GM23338 (cell line): Measurements from ENCODE around the gene RLF. TPM values are rescaled to one million over a fixed set of nuclear protein-coding genes. Genes with fewer than 3 reads are reported as not detected.
"Not testable (repeated sequence)": the region's sequence is repeated elsewhere in the genome, so short reads cannot be mapped to it uniquely, and the experiment has no call there.

ENCODE experiments used
- ATAC-seq: fragments of 200-7000 bp; cut with Tn5 transposase; 3 replicates; pipeline ENCODE4 v1.9.1; 2020
- DNase-seq: peaks from one replicate; pipeline ENCODE4 v3.0.0-alpha.2; 2015; ENCODE audit warnings: low spot score
- H2AFZ ChIP-seq: fragments of 200-600 bp; sonication (generic); 2 replicates; pipeline ENCODE4 v1.8.0; 2016; ENCODE audit warnings: antibody characterized with exemption, mild to moderate bottlenecking, moderate library complexity
- H3F3A ChIP-seq: fragments of 200-600 bp; sonication (generic); replicated peaks from 2 replicates; pipeline ENCODE4 v1.8.0; 2017; ENCODE audit warnings: antibody characterized with exemption, mixed run types, low read depth
- H3K27ac ChIP-seq: fragments of 200-600 bp; sonication (generic); 2 replicates; pipeline ENCODE4 v1.6.1; 2016; ENCODE audit warnings: low read depth
- H3K27me3 ChIP-seq: fragments of 200-600 bp; sonication (generic); 2 replicates; pipeline ENCODE4 v1.8.0; 2016; ENCODE audit warnings: mild to moderate bottlenecking, mixed run types, moderate library complexity; ENCODE audit not compliant: insufficient read depth
- H3K36me3 ChIP-seq: fragments of 200-600 bp; sonication (generic); 2 replicates; pipeline ENCODE4 v1.8.0; 2016; ENCODE audit warnings: mild to moderate bottlenecking; ENCODE audit not compliant: insufficient read depth
- H3K4me1 ChIP-seq: fragments of 200-600 bp; sonication (generic); 2 replicates; pipeline ENCODE4 v1.8.0; 2016; ENCODE audit warnings: mild to moderate bottlenecking, moderate library complexity; ENCODE audit not compliant: insufficient read depth
- H3K4me2 ChIP-seq: fragments of 200-600 bp; sonication (generic); 2 replicates; pipeline ENCODE4 v1.7.1; 2017; ENCODE audit warnings: mixed run types
- H3K4me3 ChIP-seq: fragments of 200-600 bp; sonication (generic); 2 replicates; pipeline ENCODE4 v1.6.1; 2016; ENCODE audit warnings: mixed run types
- H3K79me2 ChIP-seq: fragments of 200-600 bp; sonication (generic); replicated peaks from 2 replicates; pipeline ENCODE4 v1.8.0; 2017; ENCODE audit warnings: mild to moderate bottlenecking; ENCODE audit not compliant: insufficient read depth
- H3K9me2 ChIP-seq: fragments of 200-600 bp; sonication (generic); 2 replicates; pipeline ENCODE4 v1.8.0; 2017; ENCODE audit not compliant: insufficient read depth
- H4K20me1 ChIP-seq: fragments of 200-600 bp; sonication (generic); replicated peaks from 2 replicates; pipeline ENCODE4 v1.8.0; 2017; ENCODE audit warnings: mild to moderate bottlenecking; ENCODE audit not compliant: insufficient read depth
- H3K27ac Mint-ChIP-seq: 2 replicates; pipeline ENCODE4 v1.8.0; 2020; ENCODE audit warnings: inconsistent platforms, mild to moderate bottlenecking, moderate library complexity, mixed read lengths
- H3K27me3 Mint-ChIP-seq: 3 replicates; pipeline ENCODE4 v1.8.0; 2022; ENCODE audit warnings: low read depth, mild to moderate bottlenecking, moderate library complexity, mixed read lengths, inconsistent platforms; ENCODE audit not compliant: insufficient read depth, poor library complexity
- H3K36me3 Mint-ChIP-seq: 3 replicates; pipeline ENCODE4 v1.8.0; 2021; ENCODE audit warnings: low read depth, mild to moderate bottlenecking, inconsistent platforms, moderate library complexity, mixed read lengths
- H3K4me1 Mint-ChIP-seq: 3 replicates; pipeline ENCODE4 v1.8.0; 2020; ENCODE audit warnings: mild to moderate bottlenecking, inconsistent platforms, mixed read lengths
- H3K4me3 Mint-ChIP-seq: 3 replicates; pipeline ENCODE4 v1.8.0; 2021; ENCODE audit warnings: moderate library complexity, mild to moderate bottlenecking, inconsistent platforms, mixed read lengths
- H3K9me3 Mint-ChIP-seq: 3 replicates; pipeline ENCODE4 v1.8.0; 2020; ENCODE audit warnings: moderate library complexity, mild to moderate bottlenecking, inconsistent platforms, mixed read lengths
- CREB1 ChIP-seq: fragments of 250-450 bp; sonication (Bioruptor Pico); IDR thresholded peaks from 2 replicates; pipeline ENCODE4 v1.5.0; 2020; ENCODE audit warnings: low read depth, mild to moderate bottlenecking, moderate library complexity
- EZH2 ChIP-seq: fragments of 200-600 bp; sonication (generic); IDR thresholded peaks from one replicate; pipeline ENCODE4 v1.8.0; 2017; ENCODE audit warnings: antibody characterized with exemption, mild to moderate bottlenecking, low read depth; ENCODE audit not compliant: unreplicated experiment
- EZH2phosphoT487 ChIP-seq: fragments of 200-600 bp; sonication (generic); IDR thresholded peaks from one replicate; pipeline ENCODE4 v1.8.1; 2018; ENCODE audit warnings: antibody characterized with exemption; ENCODE audit not compliant: unreplicated experiment
- NANOG ChIP-seq: IDR thresholded peaks from 2 replicates; pipeline ENCODE4 v1.6.1; 2016; ENCODE audit warnings: antibody characterized with exemption, borderline replicate concordance
- ZNF114 ChIP-seq: fragments of 250-450 bp; sonication (Bioruptor Pico); IDR thresholded peaks from 2 replicates; pipeline ENCODE4 v1.5.0; 2020; ENCODE audit warnings: mild to moderate bottlenecking, moderate library complexity
- polyA plus RNA-seq: library from polyadenylated mRNA; unstranded; fragments of >200 nt; fragmentation: Nextera tagmentation; extraction: Ambion mirVana; gene quantifications from 2 replicates; pipeline ENCODE4 v1.2.1, GENCODE V29; 2016
- total RNA-seq: library from RNA; depleted of rRNA; stranded (reverse); fragments of >200 nt; shearing (Covaris generic); gene quantifications from 2 replicates; pipeline ENCODE4 v1.2.3, GENCODE V29; 2014
- TF ChIP-seq, protein P1 (sequence below): IDR thresholded peaks from 2 replicates; pipeline ENCODE4 v1.6.1; 2016; ENCODE audit warnings: antibody characterized with exemption
- TF ChIP-seq, protein P2 (sequence below), 2 experiments: fragments of 200-600 bp in 1 of 2; sonication (generic) in 1 of 2; conservative IDR thresholded peaks; 2 replicates each; pipeline versions ENCODE4 v1.5.1 to v1.6.1; 2016 to 2017; ENCODE audit warnings: antibody characterized with exemption in 2 of 2, low read depth in 2 of 2, mild to moderate bottlenecking in 2 of 2, moderate library complexity in 1 of 2

RLF gene
- total and polyA plus RNA-seq, 2 experiments from 2014 or later, result 6.6 to 21.1 TPM

DNA sequence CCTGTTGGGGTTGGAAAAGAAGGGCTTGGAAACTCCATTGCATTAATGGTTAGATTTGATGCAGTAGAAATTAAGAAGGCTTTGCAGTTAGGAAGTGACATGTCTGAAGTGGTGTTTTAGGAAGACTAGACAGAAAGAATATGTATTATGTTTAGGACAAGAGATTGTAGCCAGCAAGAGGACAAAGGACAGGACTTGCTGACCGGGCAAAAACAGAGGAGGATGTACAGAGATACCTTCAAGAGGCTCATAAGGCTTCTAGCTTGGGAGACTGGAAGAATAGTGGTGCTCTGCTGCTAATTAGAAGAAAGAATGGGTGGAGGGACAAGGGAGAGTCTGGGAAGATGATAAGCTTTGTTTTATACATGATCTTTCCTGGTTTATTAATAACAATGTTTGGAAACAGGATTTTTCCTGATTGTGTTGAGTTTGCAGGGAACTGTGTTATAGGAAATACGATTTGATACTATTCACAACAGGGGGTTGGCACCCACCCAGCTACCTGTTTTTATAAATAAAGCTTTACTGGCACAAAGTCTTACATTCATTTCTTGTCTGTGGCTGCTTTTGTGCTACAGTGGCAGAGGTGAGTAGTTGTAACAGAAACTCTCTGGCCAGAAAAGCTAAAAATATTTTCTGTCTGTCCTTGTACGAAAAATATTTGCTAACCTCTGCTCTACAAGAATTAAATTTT lies 49.5 kb downstream of the RLF start (continued):
- TF ChIP-seq EZH2 (no peak), CREB1 (CRISPR knock-in tag) (no peak), EZH2phosphoT487 (no peak)
- TF ChIP-seq, protein P1, sequence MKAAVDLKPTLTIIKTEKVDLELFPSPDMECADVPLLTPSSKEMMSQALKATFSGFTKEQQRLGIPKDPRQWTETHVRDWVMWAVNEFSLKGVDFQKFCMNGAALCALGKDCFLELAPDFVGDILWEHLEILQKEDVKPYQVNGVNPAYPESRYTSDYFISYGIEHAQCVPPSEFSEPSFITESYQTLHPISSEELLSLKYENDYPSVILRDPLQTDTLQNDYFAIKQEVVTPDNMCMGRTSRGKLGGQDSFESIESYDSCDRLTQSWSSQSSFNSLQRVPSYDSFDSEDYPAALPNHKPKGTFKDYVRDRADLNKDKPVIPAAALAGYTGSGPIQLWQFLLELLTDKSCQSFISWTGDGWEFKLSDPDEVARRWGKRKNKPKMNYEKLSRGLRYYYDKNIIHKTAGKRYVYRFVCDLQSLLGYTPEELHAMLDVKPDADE, result no peak

DNA sequence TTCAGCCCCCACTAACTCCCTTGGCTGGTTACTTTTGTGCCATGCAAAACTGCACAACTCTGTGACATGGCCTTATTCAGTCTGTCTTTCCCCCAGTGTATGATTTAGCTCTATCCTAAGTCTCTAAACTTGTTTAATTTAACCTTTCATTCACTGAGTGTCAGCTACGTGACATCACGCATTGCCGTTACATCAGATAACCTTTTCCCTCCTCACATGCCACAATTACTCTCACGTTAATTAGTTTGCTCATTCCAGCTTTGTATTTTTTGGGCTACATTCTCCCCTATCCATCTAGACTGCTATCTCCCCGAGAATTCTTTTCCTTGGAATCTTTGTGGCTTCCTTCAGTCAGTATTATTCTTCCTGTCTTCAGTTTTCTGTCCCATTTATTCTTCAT lies 57.1 kb downstream of the RLF start:
- DNase-seq (no peak), ATAC-seq (no peak)
- Histone ChIP-seq H3K36me3 (no peaks in the 10 kb centered on the region), H3K27me3 (no peaks in the 10 kb centered on the region), H2AFZ (no peak overlapping the region), H3K79me2 (no peaks in the 10 kb centered on the region), H3K4me2 (no peak overlapping the region), H3K9me2 (no peaks in the 10 kb centered on the region), H3K4me3 (no peak overlapping the region), H3K27ac (no peak overlapping the region), H3F3A (no peaks in the 10 kb centered on the region), H4K20me1 (no peaks in the 10 kb centered on the region), H3K4me1 (no peaks in the 10 kb centered on the region)
- no peak for TF ChIP-seq EZH2
- peaks cover 6% of the 10 kb centered on the region; the same call in 1 of the 3 replicates for H3K36me3 Mint-ChIP-seq
- H3K4me3 Mint-ChIP-seq, result no peak overlapping the region
- H3K9me3 Mint-ChIP-seq, result no peaks in the 10 kb centered on the region
- H3K27ac Mint-ChIP-seq, result peak overlapping the region; percentile 39
- peaks cover 4% of the 10 kb centered on the region; the same call in 2 of the 3 replicates for H3K4me1 Mint-ChIP-seq
- no peaks in the 10 kb centered on the region for H3K27me3 Mint-ChIP-seq

DNA sequence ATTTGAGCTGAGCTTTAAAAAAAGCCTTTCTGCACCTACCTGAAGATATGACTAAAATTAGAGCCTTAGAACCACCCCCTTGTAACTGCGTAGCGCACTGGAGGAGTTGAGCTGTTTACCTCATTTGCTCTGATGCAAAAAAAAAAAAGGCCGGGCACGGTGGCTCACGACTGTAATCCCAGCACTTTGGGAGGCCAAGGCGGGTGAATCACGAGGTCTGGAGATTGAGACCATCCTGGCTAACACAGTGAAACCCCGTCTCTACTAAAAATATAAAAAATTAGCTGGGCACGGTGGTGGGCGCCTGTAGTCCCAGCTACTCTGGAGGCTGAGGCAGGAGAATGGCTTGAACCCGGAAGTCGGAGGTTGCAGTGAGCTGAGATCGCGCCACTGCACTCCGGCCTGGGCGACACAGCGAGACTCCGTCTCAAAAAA lies 60.3 kb downstream of the RLF start:
- H3K4me3 ChIP-seq, H3K9me3 Mint-ChIP-seq, H3K4me2 ChIP-seq, H3K27me3 ChIP-seq, H4K20me1 ChIP-seq, H3K27ac Mint-ChIP-seq, H3F3A ChIP-seq, DNase-seq, H3K4me1 Mint-ChIP-seq, H3K36me3 Mint-ChIP-seq, H3K27ac ChIP-seq, H3K79me2 ChIP-seq, H3K36me3 ChIP-seq, H3K27me3 Mint-ChIP-seq, H3K4me3 Mint-ChIP-seq, H3K4me1 ChIP-seq, H2AFZ ChIP-seq, ATAC-seq, H3K9me2 ChIP-seq: not testable (repeated sequence)

DNA sequence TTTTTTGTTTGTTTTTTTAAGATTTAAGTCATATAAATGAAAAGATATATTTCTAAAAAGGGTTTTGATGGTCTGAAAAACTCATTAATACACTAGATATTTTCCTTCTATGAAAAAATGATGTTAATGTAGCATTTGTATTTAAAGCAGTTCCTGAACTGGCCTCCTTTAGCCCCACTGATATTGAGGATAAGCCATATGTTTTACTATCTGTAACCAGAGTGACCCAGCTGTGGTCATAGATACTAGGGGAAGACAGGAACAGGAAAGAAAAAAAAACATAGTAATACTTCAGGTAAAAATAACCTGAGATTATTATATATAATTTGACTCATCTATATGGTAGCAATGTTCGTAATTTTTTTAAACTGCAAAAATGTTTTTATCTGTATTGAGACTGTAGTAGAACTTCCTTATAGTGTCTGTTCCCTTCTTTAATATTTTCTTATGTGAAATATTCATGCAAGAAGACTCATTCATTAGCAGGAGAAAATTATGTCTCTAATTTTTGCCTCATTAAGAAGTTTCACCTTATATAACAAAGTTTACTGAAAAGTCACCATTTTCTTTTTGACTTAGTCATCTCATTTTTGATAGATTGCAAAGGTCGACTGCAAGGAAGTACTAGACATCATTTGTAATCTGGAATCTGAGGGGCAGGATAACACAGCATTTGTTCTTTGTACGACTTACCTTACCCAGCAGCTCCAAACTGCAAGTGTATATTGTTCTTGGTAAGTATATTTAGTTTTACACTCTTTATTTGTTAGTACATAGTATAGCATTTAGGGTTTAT lies 61.0 kb downstream of the RLF start:
- no peak overlapping the region for H2AFZ ChIP-seq
- no peak overlapping the region for H3K4me2 ChIP-seq
- Mint-ChIP-seq H3K4me3 (no peak overlapping the region), H3K27ac (no peak overlapping the region), H3K27me3 (no peaks in the 10 kb centered on the region), H3K4me1 (peaks cover 4% of the 10 kb centered on the region; the same call in 2 of the 3 replicates), H3K36me3 (no peaks in the 10 kb centered on the region; the same call in 2 of the 3 replicates), H3K9me3 (no peaks in the 10 kb centered on the region)
- no peak overlapping the region for H3K4me3 ChIP-seq
- H3K4me1 ChIP-seq, result no peaks in the 10 kb centered on the region
- H3K79me2 ChIP-seq, result no peaks in the 10 kb centered on the region
- no peaks in the 10 kb centered on the region for H3K27me3 ChIP-seq
- DNase-seq (no peak), ATAC-seq (no peak)
- H3K36me3 ChIP-seq, result no peaks in the 10 kb centered on the region
- no peak overlapping the region for H3K27ac ChIP-seq
- no peaks in the 10 kb centered on the region for H3F3A ChIP-seq
- H4K20me1 ChIP-seq, result no peaks in the 10 kb centered on the region
- H3K9me2 ChIP-seq, result no peaks in the 10 kb centered on the region
- TF ChIP-seq, protein P2, sequence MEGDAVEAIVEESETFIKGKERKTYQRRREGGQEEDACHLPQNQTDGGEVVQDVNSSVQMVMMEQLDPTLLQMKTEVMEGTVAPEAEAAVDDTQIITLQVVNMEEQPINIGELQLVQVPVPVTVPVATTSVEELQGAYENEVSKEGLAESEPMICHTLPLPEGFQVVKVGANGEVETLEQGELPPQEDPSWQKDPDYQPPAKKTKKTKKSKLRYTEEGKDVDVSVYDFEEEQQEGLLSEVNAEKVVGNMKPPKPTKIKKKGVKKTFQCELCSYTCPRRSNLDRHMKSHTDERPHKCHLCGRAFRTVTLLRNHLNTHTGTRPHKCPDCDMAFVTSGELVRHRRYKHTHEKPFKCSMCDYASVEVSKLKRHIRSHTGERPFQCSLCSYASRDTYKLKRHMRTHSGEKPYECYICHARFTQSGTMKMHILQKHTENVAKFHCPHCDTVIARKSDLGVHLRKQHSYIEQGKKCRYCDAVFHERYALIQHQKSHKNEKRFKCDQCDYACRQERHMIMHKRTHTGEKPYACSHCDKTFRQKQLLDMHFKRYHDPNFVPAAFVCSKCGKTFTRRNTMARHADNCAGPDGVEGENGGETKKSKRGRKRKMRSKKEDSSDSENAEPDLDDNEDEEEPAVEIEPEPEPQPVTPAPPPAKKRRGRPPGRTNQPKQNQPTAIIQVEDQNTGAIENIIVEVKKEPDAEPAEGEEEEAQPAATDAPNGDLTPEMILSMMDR (conservative IDR thresholded peaks at IDR 0.05; ENCODE audit: low read depth in 2 of 2), result no peak
- TF ChIP-seq, protein P1, result no peak
- TF ChIP-seq NANOG, result no peak
- no peak for TF ChIP-seq ZNF114
